Mesothelial cell of epicardium (in vitro differentiated cells): ENCODE data around the gene AQP5. TPM values are rescaled to one million over a fixed set of nuclear protein-coding genes. Genes with fewer than 3 reads are reported as not detected.

Source experiments
- DNase-seq, 2 experiments: peaks; one replicate each; pipeline ENCODE4 v3.0.0; 2021; ENCODE audit warnings: low spot score in 2 of 2; ENCODE audit not compliant: unreplicated experiment in 2 of 2
- H3K27ac Mint-ChIP-seq: 2 replicates; pipeline ENCODE4 v1.8.0; 2021; ENCODE audit warnings: mixed read lengths
- H3K27me3 Mint-ChIP-seq: 2 replicates; pipeline ENCODE4 v1.8.0; 2021; ENCODE audit warnings: low read depth, mixed read lengths
- H3K36me3 Mint-ChIP-seq: 2 replicates; pipeline ENCODE4 v1.8.0; 2021; ENCODE audit warnings: mixed read lengths
- H3K4me1 Mint-ChIP-seq: 2 replicates; pipeline ENCODE4 v1.8.0; 2021; ENCODE audit warnings: mixed read lengths
- H3K4me3 Mint-ChIP-seq: 2 replicates; pipeline ENCODE4 v1.8.0; 2021; ENCODE audit warnings: mild to moderate bottlenecking, moderate library complexity, mixed read lengths
- H3K9me3 Mint-ChIP-seq: 2 replicates; pipeline ENCODE4 v1.8.0; 2021; ENCODE audit warnings: mixed read lengths
- total RNA-seq: library from RNA; stranded (reverse); gene quantifications from 3 replicates; pipeline ENCODE4 v1.2.1, GENCODE V29; 2021
- TF ChIP-seq, protein P1 (sequence below): fragments of 200-600 bp; sonication (generic); IDR thresholded peaks from one replicate; pipeline ENCODE4 v1.5.0; 2021; ENCODE audit warnings: antibody characterized with exemption; ENCODE audit not compliant: unreplicated experiment

Gene AQP5
- total RNA-seq, 1 donor from 2014 or later: 0.16 TPM

DNA sequence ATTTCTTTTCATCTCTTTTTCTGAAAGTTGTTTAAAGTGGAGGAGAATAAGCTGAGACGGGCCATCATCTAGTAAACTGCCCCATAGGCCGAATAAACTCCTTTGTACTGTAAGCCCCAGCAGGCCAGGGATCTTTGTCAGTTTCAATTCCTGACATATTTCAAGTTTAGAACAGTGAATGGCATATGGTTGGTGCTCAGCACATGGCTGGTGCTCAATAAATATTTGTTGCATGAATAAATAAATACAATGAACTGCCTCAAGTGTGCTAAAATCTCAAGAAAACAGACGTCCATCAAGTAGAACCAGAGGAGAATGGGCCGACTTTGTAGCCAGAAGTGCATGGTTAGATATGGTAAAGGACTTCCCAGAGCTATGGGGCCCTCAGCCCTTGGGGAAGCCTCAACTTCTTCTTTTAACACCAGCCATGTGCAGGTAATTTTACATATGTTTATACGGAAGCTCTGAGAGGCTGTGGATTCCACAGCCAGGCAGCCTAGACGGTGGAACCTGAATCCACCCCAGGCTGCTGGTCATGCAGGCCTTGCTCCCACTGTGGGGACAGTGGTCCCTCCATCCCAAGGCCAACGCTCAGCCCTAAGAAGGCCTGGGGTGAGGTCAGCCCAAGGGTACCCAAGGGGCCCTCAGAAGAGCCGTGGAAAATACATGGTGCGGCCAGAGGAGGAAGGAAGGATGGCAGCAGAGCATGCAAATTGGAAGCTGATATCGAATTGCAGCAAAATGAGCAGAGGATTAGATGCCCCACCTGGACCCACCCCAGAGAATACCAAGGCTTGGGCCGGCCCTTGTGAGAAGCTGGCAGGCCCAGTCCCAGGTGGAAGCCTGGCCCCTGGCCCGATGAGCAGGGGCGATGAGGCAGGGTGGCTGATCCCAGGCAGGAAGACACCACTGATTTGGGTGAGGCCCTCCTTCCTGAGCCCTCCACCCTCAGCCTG is 19.8 kb upstream of the AQP5 start:
- DNase-seq: no peak
- Mint-ChIP-seq H3K4me1 (peaks cover 14% of the 10 kb centered on the region), H3K36me3 (no peaks in the 10 kb centered on the region), H3K4me3 (no peak overlapping the region), H3K27ac (no peak overlapping the region), H3K27me3 (peaks cover 19% of the 10 kb centered on the region), H3K9me3 (no peaks in the 10 kb centered on the region)
- TF ChIP-seq, protein P1, sequence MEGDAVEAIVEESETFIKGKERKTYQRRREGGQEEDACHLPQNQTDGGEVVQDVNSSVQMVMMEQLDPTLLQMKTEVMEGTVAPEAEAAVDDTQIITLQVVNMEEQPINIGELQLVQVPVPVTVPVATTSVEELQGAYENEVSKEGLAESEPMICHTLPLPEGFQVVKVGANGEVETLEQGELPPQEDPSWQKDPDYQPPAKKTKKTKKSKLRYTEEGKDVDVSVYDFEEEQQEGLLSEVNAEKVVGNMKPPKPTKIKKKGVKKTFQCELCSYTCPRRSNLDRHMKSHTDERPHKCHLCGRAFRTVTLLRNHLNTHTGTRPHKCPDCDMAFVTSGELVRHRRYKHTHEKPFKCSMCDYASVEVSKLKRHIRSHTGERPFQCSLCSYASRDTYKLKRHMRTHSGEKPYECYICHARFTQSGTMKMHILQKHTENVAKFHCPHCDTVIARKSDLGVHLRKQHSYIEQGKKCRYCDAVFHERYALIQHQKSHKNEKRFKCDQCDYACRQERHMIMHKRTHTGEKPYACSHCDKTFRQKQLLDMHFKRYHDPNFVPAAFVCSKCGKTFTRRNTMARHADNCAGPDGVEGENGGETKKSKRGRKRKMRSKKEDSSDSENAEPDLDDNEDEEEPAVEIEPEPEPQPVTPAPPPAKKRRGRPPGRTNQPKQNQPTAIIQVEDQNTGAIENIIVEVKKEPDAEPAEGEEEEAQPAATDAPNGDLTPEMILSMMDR: no peak

DNA sequence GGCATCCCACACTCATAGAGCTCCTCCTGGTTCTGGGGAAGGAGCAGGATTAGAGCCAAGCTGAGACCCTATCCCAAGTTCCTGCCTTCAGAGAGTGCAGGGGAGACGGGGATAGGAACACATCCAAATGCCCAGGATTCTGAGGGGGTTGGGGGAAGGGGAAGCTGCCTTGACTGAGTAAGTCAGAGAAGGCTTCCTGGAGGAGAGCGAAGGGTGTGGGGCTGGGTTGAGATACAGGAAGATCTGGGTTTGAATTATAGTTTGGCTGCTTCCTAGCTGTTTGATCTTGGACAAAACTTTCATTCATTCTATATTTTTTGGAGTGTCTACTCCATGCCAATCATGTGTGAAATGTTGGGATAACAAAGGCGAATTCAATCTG is 19.2 kb upstream of the AQP5 start:
- no peak overlapping the region for H3K27ac Mint-ChIP-seq
- no peaks in the 10 kb centered on the region for H3K36me3 Mint-ChIP-seq
- no peaks in the 10 kb centered on the region for H3K9me3 Mint-ChIP-seq
- no peak for DNase-seq
- peaks cover 14% of the 10 kb centered on the region for H3K4me1 Mint-ChIP-seq
- no peak overlapping the region for H3K4me3 Mint-ChIP-seq
- peaks cover 20% of the 10 kb centered on the region for H3K27me3 Mint-ChIP-seq
- TF ChIP-seq, protein P1: no peak

DNA sequence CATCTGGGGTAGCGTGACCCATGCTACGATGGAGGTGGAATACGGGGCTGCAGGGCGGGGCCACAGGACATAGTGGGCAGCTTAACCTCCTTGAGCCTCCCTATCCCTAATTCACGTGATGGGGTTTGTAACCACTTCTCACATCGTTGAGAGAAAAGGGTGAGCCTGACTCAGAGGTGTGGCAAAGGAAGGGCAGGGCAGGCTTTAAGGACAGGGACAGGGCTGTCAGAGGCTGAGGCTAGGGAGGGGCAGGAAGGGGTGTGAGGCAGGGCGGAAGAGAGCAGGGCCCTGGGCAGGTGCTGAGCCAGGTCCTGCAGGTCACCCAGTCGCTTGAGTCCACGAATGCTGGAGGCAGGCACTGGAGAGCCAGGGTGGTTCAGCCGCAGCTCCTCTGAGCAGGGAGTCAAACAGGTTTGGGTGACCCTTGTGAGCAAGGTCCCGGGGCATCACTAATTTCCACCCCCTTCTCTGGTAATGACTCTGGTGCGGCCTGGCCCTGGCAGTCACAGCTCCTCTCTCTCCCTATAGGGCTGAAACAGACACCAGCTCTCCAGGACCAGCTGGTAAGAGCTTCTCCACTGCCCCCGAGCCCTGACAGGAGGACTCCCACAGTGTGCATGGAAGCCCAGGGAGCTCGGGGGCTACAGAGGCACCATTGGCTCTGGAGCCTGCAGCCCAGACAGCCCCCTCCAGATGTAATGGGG is 18.6 kb upstream of the AQP5 start:
- Mint-ChIP-seq H3K4me3 (no peak overlapping the region), H3K4me1 (peaks cover 14% of the 10 kb centered on the region)
- TF ChIP-seq, protein P1: no peak

DNA sequence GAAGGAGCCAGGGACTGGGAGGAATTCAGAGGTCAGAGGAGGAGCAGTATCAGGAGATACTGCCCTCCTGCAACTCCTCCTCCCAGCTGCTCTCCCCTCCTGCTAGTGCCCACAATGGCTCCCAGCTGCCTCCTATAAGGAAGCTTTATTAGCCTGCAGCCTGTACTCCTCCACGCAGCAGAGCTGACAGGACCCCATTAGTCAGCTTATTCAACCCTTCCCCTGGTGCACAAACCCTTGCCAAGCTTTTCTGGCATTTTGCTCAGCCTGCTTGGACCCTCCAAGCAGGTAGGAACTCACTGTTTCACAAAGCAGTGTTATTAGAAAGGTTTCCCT is 18.1 kb upstream of the AQP5 start:
- no peaks in the 10 kb centered on the region for H3K9me3 Mint-ChIP-seq
- peaks cover 14% of the 10 kb centered on the region for H3K4me1 Mint-ChIP-seq
- H3K27ac Mint-ChIP-seq: no peak overlapping the region
- peaks cover 20% of the 10 kb centered on the region for H3K27me3 Mint-ChIP-seq
- no peak for DNase-seq
- H3K36me3 Mint-ChIP-seq: no peaks in the 10 kb centered on the region
- TF ChIP-seq, protein P1: no peak
- H3K4me3 Mint-ChIP-seq: no peak overlapping the region

More for the DNA sequence above, 18.6 kb upstream of the AQP5 start:
- no peaks in the 10 kb centered on the region for H3K36me3 Mint-ChIP-seq
- no peak for DNase-seq
- no peak overlapping the region for H3K27ac Mint-ChIP-seq
- no peaks in the 10 kb centered on the region for H3K9me3 Mint-ChIP-seq
- peaks cover 20% of the 10 kb centered on the region for H3K27me3 Mint-ChIP-seq

DNA sequence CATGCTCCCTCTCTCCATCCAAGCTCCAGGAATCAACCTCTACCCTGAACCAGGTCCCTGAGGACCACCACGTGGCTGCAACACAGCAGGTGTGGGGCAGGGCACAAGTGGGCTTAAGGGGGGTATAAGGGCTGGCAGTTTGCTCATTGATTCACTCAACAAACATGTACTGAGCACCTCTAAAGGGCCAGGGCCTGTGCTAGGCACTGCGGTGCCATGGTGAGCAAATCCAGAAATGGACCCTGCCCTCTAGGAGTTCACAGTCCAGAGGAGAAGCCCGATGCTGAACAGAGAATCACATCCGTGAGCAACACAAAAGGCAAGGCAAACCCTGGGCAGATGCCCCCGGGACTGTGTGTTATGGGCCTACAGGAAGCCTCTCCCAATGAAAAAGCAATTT is 17.6 kb upstream of the AQP5 start:
- no peaks in the 10 kb centered on the region for H3K36me3 Mint-ChIP-seq
- H3K27ac Mint-ChIP-seq: no peak overlapping the region
- DNase-seq: no peak

More for the DNA sequence above, 17.6 kb upstream of the AQP5 start:
- Mint-ChIP-seq H3K4me3 (no peak overlapping the region), H3K4me1 (peaks cover 14% of the 10 kb centered on the region), H3K9me3 (no peaks in the 10 kb centered on the region), H3K27me3 (peaks cover 20% of the 10 kb centered on the region)
- TF ChIP-seq, protein P1: no peak
